Measurements from ENCODE around the gene PLA2G15.
A peak's percentile ranks its signal among the peaks of the same experiment; 100 is the strongest.
"Not testable (repeated sequence)": the region's sequence is repeated elsewhere in the genome, so short reads cannot be mapped to it uniquely, and the experiment has no call there.

PLA2G15 gene

DNA sequence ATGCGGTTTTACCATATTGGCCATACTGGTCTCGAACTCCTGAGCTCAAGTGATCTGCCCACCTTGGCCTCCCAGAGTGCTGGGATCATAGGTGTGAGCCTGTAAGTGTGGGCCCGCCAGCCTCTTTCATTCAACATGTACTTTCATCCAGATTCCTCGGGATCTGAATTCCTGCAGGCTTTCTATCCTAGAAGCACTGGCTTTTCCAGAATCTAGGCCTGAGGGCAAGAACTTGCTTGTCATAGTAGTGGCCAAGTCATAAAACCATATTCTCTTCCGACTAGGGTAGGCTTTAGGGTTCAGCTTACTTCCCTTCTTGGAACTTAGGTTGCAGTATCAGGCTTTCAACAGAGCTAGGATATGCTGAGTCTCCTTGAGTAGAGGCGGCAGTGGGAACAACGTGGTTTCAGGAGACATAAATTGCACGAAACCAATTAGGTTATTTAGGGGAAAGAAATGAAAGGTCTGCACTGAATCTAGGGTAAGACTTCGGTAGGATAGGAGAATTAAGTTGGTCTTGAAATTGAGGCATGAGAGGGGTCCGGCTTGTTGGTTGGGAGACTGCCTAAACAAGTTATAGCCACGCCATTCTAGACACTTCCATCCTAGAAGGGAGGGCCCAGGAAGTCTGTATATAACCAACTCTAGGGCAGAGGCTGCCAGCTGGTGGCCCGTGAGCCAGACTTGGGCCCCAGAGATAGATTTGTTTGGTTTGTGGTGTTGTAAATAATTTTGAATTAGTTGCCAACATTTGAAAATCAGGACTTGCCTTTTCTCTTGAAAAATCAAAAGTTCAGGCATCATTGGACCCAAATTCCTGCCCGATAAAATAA lies 34.8 kb downstream of the PLA2G15 start:
- no peak for DNase-seq (ENCODE audit: low read depth)

DNA sequence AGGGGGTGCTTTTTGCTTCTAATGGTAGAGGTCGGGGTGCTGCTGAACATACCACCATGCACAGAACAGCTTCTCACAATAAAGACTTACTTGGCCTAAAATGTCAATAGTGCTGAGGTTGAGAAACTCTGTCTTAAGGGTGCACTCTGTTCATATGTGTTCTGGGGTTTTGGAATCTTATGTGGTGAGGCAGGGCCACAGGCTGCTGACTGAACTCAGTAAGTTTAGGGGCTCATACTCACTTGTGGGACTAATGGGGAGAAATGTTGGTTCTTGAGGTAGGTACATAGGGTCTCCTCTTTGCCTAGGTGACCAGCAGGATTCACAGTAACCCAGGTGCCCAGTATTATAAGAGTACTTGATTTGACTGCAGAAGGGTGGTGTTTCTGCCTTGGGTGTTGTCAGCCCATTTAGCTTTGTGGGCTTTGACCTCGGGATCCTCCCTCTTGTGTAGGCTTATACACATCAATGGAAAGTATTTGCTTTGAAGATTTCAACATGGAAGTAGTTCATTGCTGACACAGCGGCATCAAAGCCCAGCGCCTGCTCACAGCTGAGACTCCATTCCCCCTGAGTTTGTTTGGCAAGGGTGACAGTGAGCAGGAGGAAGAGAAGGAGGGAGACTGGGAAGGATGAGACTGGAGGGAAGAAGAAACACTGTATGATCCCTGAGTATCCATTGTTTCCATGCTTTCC lies 36.3 kb downstream of the PLA2G15 start:
- no peak for DNase-seq (ENCODE audit: low read depth)

DNA sequence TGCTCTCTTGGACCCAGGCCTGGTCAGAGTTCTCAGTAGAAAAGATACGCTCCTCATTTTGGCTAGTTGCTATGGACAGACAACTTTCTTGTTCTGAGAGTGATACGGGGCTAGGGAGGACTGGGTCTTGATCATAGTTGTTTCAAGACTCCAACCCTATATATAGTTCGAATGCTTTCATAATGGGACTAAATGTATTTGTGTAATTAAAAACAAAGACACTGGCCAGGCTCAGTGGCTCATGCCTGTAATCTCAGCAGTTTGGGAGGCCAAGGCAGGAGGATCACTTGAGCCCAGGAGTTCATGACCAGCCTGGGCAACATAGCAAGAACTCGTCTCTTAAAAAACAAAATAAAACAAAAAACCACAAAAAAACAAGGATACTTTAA lies 36.9 kb downstream of the PLA2G15 start:
- no peak for DNase-seq (ENCODE audit: low read depth)

DNA sequence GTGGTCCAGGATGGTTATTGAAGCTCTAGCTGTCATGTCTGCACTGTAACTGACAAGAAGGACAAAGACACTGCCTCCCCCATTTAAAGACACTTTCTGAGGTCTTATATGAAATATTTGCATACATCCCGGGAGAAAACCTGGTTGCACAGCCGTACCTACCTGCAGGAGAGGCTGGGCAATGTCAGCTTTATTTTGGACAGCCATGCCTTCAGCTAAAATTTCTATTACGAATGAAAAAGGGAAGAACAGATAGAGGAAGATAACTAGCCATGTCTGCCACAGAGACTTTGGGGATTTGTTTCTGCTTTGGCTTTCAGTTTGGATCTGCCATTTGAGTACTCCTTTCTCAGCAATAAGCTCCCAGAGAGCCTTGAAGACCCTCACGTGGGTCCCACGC lies 38.2 kb downstream of the PLA2G15 start:
- DNase-seq (ENCODE audit: low read depth) = no peak

DNA sequence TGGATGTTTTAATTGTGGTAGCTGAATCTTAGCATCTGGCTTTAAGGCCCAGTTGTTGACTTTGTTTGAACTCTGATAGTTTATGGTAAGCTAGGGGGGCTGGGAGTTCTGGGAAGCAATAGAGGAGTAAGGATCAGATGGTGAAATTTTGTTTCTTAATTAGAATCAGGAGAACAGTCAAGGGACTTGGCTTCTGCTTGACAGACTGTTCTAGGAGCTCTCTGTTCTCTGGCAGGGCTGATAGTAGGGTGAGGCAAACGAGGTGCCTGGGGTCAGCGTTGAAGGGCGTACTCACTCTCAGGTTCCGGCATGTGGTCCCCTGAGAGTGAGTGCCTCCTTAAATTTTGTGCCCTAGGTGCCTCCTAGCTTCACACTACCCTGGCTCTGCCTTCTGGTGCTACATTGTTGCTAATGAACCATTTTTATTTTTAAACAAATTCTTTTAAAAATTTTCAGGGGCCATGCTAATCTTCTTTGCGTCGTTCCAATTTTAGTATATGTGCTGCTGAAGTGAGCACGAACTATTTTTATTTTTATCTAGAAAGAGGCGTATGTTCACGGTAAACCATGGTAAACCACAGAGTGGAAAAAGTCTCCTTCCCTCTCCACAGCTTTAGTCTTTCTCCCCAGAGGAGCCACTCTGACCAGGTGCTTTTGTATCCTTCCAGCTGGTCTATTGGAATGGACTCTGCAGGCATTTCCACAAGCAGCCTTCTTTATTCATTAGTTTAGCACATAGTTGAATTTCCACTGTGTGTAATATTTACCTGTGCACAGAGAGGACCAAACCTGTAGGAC lies 38.8 kb downstream of the PLA2G15 start:
- no peak for DNase-seq (ENCODE audit: low read depth)

DNA sequence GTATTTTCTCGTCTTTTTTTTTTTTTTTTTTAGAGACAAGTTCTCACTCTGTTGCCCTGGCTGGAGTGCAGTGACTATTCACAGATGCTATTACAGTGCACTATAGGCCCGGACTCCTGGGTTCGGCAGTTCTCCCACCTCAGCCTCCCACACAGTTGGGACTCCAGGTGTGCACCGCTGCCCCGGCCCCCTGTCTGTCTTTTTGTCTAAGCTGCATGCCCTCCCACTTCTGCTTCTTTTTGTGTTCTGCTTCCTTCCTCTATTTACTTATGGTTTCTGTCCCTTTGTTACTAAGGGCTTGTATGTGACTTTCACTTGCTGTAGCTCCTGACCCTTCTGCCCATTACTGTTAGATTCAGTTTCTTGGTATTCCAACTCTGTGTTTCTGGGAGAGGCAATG lies 39.7 kb downstream of the PLA2G15 start:
- no peak for DNase-seq (ENCODE audit: low read depth)

DNA sequence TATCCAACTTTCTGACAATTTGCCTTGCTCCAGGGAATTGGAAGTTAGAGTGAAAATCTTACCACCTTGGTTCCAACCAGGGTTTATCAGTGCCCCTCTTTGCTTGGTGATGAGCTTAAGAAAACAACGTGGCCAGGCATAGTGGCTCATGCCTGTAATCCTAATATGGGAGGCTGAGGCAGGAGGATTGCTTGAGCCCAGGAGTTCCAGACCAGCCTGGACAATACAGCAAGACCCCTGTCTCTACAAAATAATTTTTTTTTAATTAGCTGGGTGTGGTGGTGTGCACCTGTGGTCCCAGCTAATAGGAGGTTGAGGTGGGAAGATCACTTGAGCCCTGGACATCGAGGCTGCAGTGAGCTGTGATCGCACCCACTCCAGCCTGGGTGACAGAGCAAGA lies 40.5 kb downstream of the PLA2G15 start:
- no peak for DNase-seq (ENCODE audit: low read depth)

DNA sequence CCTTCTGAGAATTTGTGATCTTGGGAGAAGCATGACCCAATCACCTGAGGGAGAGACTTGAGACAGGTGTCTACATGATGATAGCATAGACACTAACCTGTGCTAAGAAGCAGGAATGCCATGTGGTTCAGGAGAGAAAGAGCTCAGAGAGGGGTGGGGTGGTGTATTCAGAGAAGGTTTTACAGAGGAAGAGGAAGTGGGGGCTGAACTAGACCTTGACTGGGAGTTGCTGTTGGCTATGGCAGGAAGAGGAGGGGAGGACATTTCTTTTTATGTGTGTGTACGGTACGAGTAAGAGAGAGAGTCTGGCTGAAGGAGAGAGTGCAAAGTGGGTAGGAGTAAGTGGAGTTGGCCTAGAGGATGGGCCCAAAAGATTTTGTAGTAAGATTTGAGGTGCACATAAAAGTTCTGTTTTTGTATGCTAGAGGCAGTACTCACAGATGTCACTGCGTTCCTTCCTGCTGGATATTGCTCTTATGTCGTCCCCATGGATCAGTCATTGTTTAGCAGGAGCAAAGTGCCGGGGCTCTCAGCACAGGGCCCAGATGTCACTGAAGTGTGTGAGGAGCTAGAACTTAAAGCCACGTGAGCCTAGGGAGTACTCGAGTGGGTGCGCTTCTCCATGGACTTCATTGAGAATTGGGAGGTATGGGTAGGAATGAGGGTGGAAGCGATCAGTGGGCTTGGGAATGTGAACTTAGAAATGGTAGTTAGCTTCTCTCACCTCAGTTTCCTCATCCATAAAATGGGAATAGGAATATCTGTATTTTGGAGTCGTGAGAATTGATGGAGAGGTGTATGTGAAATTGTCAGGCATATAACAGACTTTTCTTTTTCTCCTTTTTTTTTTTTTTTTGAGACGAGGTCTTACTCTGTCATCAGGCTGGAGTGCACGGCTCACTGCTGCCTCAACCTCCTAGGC lies 41.2 kb downstream of the PLA2G15 start:
- DNase-seq (ENCODE audit: low read depth) = no peak

DNA sequence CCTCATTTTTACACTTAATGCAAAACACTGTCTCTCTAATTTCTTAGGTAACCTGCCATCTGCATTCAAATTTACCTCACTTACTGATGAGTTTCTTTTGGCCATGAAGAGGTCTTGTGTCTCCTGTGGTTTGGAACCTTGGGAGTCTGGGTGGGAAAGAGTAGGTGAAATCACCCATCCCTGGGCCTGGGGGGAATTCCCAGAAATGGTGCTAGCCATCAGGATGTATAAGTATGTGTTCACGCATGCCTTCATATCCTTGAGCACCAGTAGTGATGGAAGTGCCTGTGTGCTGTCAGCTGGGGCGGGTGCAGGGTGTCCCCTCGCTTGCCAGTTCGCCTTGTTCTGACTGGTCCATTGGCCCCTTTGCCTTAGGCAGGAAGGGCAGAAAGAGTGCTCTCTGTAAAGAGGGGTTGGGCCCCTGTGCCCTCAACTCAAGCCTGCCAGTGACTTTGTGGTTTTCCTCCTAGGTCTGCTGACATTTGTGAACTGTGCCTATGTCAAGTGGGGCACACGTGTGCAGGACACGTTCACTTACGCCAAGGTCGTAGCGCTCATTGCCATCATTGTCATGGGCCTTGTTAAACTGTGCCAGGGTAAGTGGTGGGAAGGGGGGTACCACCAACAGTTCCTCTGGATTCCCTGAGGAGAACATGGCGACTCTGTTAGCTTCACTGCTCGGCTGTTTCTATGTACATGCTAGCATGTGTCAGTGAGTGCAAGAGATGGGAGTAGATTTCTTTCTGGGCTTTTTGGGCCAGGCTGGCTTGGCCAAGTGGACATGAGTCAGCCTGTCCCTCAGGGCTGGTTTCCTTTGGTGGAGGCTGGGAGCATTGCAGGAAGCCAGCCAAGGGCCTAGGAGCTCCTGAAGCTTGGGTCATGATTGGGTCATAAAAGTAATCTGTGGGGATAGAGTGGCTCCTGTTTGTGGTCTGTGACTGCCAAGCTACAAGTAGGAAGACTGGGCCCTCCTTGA lies 42.4 kb downstream of the PLA2G15 start:
- DNase-seq (ENCODE audit: low read depth) = no peak

DNA sequence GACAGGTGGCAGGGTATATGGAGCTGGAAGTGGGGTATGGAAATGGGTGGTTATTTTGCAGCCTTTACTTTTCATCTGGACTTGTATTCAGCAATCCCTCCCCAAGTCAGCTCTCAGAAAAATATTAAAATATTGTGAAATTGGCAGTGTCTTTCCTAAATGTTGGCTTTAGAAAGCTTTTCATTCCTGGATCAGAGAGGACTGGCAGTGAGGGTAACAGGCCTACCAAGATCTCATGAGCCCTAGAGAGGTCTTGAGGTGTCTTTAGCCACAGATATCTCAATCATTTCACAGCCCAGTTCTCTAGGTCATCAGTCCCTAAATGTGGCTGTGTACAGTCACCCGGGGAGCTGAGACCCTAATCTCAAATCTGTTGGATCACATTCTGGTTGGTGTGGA lies 43.1 kb downstream of the PLA2G15 start:
- DNase-seq (ENCODE audit: low read depth) = no peak

DNA sequence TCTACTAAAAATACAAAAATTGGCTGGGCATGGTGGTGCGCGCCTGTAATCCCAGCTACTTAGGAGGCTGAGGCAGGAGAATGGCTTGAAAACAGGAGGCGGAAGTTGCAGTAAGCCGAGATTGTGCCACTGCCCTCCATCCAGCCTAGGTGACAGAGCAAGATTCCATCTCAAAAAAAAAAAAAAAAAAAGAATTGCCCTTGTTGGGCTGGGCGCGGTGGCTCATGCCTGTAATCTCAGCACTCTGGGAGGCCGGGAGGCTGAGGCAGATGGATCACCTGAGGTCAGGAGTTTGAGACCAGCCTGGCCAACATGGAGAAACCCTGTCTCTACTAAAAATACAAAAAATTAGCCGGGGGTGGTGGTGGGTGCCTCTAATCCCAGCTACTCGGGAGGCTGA lies 43.6 kb downstream of the PLA2G15 start:
- DNase-seq (ENCODE audit: low read depth) = not testable (repeated sequence)

DNA sequence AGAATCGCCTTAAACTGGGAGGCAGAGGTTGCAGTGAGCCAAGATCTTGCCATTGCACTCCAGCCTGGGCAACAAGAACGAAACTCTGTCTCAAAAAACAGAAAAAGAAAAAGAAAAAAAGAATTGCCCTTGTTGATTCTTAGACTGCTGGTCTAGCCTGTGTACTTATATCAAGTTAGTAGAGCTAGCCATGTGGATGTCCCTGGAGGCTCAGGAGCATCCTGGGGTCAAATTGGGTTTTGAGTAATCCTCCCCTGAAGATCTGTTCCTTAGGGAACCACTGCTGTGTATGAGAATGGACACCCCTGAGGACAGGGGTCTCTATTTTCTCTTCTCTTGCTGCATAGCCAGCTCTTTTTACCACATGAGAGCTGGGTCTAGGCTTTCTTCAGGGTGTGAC lies 44.0 kb downstream of the PLA2G15 start:
- DNase-seq (ENCODE audit: low read depth) = no peak

DNA sequence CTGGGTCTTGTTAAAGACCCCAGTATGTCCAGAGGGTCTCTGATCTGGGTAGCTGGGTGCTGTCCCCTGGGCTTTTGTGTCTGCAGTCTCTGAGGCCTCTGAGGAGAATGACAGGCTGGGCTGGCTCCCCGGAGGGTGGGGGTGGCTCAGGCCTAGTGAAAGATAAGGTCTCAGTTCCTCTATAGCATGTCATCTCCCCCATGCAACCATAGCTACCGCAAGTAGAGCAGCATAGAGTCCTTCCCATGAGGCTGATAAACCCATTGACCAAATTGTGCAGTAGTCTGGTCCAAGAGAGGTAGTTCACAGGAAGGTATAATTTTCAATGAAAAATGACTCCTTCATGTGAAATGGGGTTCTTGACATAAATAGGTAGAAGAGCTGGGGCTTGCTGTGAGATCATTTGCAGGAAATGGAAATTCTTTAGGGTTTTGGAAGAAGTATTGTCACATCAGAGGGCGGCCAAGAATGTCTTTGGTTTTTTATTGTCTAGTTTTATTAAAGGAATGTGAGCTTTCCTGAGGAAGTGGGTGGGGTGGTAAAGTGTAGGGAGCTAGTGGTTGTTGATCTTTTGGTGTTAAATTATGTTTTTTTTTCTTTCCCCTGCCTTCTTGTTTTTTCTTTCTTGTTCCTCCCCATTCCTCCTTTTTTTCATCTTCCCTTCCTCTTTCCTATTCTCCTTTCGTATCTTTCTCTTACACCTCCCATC lies 44.6 kb downstream of the PLA2G15 start:
- peak; percentile 47 for DNase-seq (ENCODE audit: low read depth)

DNA sequence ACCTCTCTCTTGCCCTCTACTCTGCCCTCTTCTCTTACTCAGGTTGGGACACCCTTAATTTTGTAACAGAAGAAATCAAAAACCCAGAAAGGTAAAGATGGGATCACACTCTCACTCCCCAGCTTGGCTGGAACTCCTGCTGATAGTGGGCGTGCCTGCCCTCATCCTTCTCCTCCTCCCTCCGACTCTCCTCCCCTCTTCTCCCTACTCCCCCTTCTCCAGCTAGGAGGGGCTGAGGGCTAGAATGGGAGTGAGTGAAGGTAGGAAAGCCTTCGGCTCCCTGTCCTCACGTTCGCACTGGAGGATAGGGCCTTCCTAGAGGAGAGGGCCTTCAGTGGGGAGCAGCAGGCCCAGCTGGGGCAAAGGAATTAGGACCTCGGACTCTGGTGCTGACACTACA lies 45.3 kb downstream of the PLA2G15 start:
- no peak for DNase-seq (ENCODE audit: low read depth)

DNA sequence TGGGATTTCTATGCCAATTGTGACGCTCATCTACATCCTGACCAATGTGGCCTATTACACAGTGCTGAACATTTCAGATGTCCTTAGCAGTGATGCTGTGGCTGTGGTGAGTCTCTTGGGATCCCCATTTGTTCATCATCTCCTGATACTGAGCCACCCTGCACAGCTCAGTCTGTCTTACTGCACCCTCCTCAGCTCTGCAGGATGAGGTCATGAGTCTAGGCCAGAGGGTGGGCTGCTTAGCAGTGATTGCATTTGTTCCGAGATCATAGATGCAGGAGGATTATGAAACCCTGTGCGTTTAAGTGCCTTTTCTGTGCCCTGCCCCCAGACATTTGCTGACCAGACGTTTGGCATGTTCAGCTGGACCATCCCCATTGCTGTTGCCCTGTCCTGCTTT lies 46.1 kb downstream of the PLA2G15 start:
- DNase-seq (ENCODE audit: low read depth) = no peak

DNA sequence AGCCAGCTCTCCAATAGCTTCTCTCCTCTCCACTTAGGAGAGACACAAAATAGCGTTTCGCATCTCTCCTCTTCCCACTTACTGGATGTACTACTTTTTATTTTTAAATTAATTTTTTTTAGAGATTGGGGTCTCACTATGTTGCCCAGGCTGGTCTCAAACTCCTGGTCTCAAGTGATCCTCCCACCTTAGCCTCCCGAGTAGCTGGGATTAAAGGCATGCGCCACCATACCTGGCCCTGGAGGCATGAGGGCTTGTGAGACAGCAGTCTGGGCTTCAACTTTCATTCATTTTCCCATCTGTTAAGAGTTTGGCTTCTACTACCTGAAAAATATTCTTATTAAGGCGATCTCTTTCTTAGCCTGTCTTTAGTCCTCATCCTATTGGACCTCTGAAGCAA lies 47.3 kb downstream of the PLA2G15 start:
- no peak for DNase-seq (ENCODE audit: low read depth)

DNA sequence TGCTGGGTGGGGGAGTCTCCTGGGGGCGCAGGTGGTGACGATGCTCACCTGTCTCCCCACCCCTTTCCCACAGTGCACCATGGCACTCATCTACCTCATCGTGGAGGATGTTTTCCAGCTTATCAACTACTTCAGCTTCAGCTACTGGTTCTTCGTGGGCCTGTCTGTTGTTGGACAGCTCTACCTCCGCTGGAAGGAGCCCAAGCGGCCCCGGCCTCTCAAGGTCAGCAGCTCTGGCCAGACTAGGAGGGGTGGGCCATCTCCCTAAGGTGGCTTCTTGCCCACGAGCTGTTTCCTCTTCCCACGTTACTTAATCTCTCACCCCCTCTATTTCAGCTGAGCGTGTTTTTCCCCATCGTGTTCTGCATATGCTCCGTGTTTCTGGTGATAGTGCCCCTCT lies 51.1 kb downstream of the PLA2G15 start:
- DNase-seq (ENCODE audit: low read depth) = no peak

DNA sequence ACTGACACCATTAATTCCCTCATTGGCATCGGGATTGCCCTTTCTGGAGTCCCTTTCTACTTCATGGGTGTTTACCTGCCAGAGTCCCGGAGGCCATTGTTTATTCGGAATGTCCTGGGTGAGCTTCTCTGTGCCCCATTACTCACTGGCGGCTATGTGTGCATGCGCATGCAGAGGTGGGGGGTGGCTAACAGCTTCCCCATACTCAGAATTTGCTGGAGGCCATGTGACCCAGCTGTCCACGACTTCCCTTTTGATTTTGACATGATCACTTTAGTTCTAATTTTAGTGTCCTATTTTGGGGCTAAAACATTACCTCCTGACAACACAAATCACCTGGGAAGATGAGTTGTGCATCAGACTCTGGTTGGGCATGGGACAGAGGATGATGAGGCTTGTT lies 51.5 kb downstream of the PLA2G15 start:
- no peak for DNase-seq (ENCODE audit: low read depth)

DNA sequence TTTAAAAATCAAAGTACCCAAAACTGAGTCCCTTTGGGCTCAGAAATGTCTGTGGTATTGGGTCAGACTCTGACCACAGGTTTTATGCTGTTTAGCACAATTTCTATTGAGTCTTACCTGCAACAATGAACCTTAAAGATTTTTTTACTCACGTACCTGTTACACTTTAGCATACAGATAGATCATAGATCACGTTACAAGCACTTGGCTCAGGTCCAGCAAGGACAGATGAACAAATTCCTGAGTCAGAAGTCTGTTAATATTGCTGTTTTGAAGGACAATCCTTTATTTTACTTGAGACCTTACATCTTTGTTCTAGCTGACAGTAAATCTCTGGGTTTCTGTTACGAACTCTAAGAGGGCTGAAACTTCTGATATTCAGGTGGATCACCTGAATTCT lies 52.7 kb downstream of the PLA2G15 start:
- DNase-seq (ENCODE audit: low read depth) = no peak

DNA sequence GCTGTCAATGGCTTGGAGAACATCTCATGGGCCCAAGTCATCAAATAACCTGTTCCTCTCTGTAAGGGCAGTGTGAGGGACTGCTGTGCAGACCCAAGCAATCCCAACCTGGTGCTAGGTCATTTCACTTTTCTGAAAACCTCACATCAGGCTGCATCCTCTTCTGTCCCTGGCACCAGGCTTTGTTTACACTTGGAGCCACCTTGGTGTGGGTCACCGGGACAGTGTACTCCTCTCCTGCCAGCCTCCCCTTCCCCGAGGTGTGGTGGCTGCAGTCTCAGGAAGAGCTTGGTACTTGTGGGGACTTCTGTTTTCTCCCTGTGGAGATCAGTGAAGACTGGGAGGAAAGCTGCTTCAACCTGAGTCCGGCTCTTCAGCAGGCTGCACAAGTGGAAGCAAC lies 53.1 kb downstream of the PLA2G15 start:
- DNase-seq (ENCODE audit: low read depth) = no peak

Data from stimulated activated CD8-positive, alpha-beta memory T cell treated with anti-CD3 and anti-CD28 coated beads, Interleukin-4, amount 100 ng/mL, for 24 hours (primary cell).